GM12878 (cell line): ENCODE measurements around the gene SVBP. TPM values are rescaled to one million over a fixed set of nuclear protein-coding genes. Genes with fewer than 3 reads are reported as not detected.
A peak's percentile ranks its signal among the peaks of the same experiment; 100 is the strongest.

Experiments used
- ATAC-seq: fragments of 200-7000 bp; cut with Tn5 transposase; 3 replicates; pipeline ENCODE4 v1.9.1; 2020; ENCODE audit warnings: mild to moderate bottlenecking, moderate library complexity
- Bru-seq: library from RNA; stranded (reverse); fragments of 400-500 nt; gene quantifications from one replicate; lab custom pipeline; 2021; lab: Mats Ljungman, UMichigan
- BruChase-seq, 2 experiments: library from RNA; stranded (reverse); fragments of 400-500 nt; gene quantifications; one replicate each; lab custom pipeline; 2021; lab: Mats Ljungman, UMichigan
- BruUV-seq: library from RNA; stranded (reverse); fragments of 400-500 nt; replicated peaks from 2 replicates; lab custom pipeline; 2021; lab: Mats Ljungman, UMichigan
- CTCF ChIA-PET: fragments of 300-600 bp; sonication (Branson Sonifier 250); formaldehyde crosslinking; extraction: SDS; loops from one replicate; lab custom pipeline; 2021; ENCODE audit warnings: inconsistent platforms; lab: Yijun Ruan, JAX
- POLR2A ChIA-PET: fragments of 350-600 bp; formaldehyde crosslinking; extraction: SDS; loops from one replicate; lab custom pipeline; 2021; ENCODE audit warnings: inconsistent platforms; lab: Charles Lee
- RAD21 ChIA-PET: fragments of 300-600 bp; sonication (Branson Sonifier 250); formaldehyde crosslinking; loops from one replicate; lab custom pipeline; 2023; ENCODE audit warnings: antibody characterized with exemption; ENCODE audit not compliant: unreplicated experiment; lab: Charles Lee
- SMC1A ChIA-PET: fragments of 300-600 bp; sonication (Branson Sonifier 250); formaldehyde crosslinking; loops from one replicate; lab custom pipeline; 2023; ENCODE audit not compliant: unreplicated experiment, uncharacterized antibody; lab: Charles Lee
- DNase-seq: peaks from one replicate; pipeline ENCODE4 v3.0.0-alpha.2; 2011; ENCODE audit warnings: low read depth, low spot score
- FAIRE-seq: peaks from 3 replicates; lab custom pipeline; 2011; peaks lifted over from hg19 to GRCh38; lab: Jason Lieb, UNC
- H2AFZ ChIP-seq: 2 replicates; pipeline ENCODE4 v1.6.0; 2011; ENCODE audit warnings: low read depth, low read length, control low read depth; ENCODE audit not compliant: control insufficient read depth
- H3K27ac ChIP-seq: 2 replicates; pipeline ENCODE4 v1.5.1; 2011; ENCODE audit warnings: control low read depth; ENCODE audit not compliant: control insufficient read depth, insufficient read depth
- H3K27me3 ChIP-seq, 2 experiments: replicated peaks in 1 of 2; 2 replicates each; pipeline versions ENCODE4 v1.6.0 to v1.6.1; 2011; ENCODE audit warnings: low read length in 1 of 2; ENCODE audit not compliant: control insufficient read depth in 2 of 2, insufficient read depth in 2 of 2
- H3K36me3 ChIP-seq, 2 experiments: 2 replicates each; pipeline ENCODE4 v1.5.1; 2011; ENCODE audit warnings: low read length in 1 of 2; ENCODE audit not compliant: control insufficient read depth in 2 of 2, insufficient read depth in 2 of 2
- H3K4me1 ChIP-seq: 2 replicates; pipeline ENCODE4 v1.6.1; 2011; ENCODE audit warnings: mild to moderate bottlenecking, low read length, moderate library complexity, mixed read lengths; ENCODE audit not compliant: control insufficient read depth, insufficient read depth
- H3K4me2 ChIP-seq: 2 replicates; pipeline ENCODE4 v1.6.0; 2011; ENCODE audit warnings: control low read depth; ENCODE audit not compliant: control insufficient read depth, insufficient read depth
- H3K4me3 ChIP-seq: fragments of 200-600 bp; sonication (generic); 2 replicates; pipeline ENCODE4 v1.5.1; 2016
- H3K79me2 ChIP-seq: 2 replicates; pipeline ENCODE4 v1.6.0; 2011; ENCODE audit warnings: low read length; ENCODE audit not compliant: control insufficient read depth, insufficient read depth
- H3K9ac ChIP-seq: 2 replicates; pipeline ENCODE4 v1.8.0; 2011; ENCODE audit warnings: low read length, control low read depth, mixed read lengths; ENCODE audit not compliant: control insufficient read depth, insufficient read depth
- H3K9me3 ChIP-seq: replicated peaks from 3 replicates; pipeline ENCODE4 v1.5.1; 2011; ENCODE audit warnings: mild to moderate bottlenecking, low read length; ENCODE audit not compliant: control insufficient read depth, insufficient read depth
- H4K20me1 ChIP-seq: 2 replicates; pipeline ENCODE4 v1.6.0; 2011; ENCODE audit not compliant: control insufficient read depth, insufficient read depth
- ASH2L ChIP-seq: fragments of 300-600, 200-600 bp; sonication (generic); IDR thresholded peaks from 2 replicates; pipeline ENCODE4 v1.6.1; 2017; ENCODE audit warnings: low read depth, mild to moderate bottlenecking, borderline replicate concordance
- CREB1 ChIP-seq: IDR thresholded peaks from 2 replicates; pipeline ENCODE4 v1.6.1; 2012; ENCODE audit warnings: low read depth, mild to moderate bottlenecking, inconsistent platforms
- E2F4 ChIP-seq: IDR thresholded peaks from 2 replicates; pipeline ENCODE4 v1.6.1; 2012; ENCODE audit warnings: low read depth, low read length, improper control_type of control experiment
- FOXK2 ChIP-seq: fragments of 450-650 bp; IDR thresholded peaks from 2 replicates; pipeline ENCODE4 v1.6.1; 2017; ENCODE audit warnings: mild to moderate bottlenecking, moderate library complexity
- FOXM1 ChIP-seq: IDR thresholded peaks from 2 replicates; pipeline ENCODE4 v1.6.1; 2012; ENCODE audit warnings: low read depth, mild to moderate bottlenecking, inconsistent platforms, low read length, moderate library complexity
- HCFC1 ChIP-seq: fragments of 150-350 bp; IDR thresholded peaks from 2 replicates; pipeline ENCODE4 v1.6.1; 2014; ENCODE audit warnings: low read length
- IRF3 ChIP-seq: fragments of 450-650 bp; IDR thresholded peaks from 2 replicates; pipeline ENCODE4 v1.6.1; 2014; ENCODE audit warnings: mild to moderate bottlenecking
- KDM1A ChIP-seq: fragments of 200-600 bp; sonication (generic); IDR thresholded peaks from 2 replicates; pipeline ENCODE4 v1.6.1; 2016; ENCODE audit warnings: borderline replicate concordance
- MYB ChIP-seq: fragments of 150-350 bp; IDR thresholded peaks from 2 replicates; pipeline ENCODE4 v1.6.1; 2014; ENCODE audit warnings: mild to moderate bottlenecking, low read depth, low read length, borderline replicate concordance
- MYC ChIP-seq: IDR thresholded peaks from 2 replicates; pipeline ENCODE4 v1.6.1; 2011; ENCODE audit warnings: mild to moderate bottlenecking, low read length, moderate library complexity, inconsistent platforms; ENCODE audit not compliant: insufficient read depth, insufficient replicate concordance, insufficient read length, severe bottlenecking
- NFIC ChIP-seq: IDR thresholded peaks from 2 replicates; pipeline ENCODE4 v1.6.1; 2012; ENCODE audit warnings: low read depth, mild to moderate bottlenecking, inconsistent platforms, low read length, moderate library complexity
- NR2C2 ChIP-seq: IDR thresholded peaks from 2 replicates; pipeline ENCODE4 v1.6.1; 2011; ENCODE audit warnings: borderline replicate concordance, low read depth; ENCODE audit not compliant: control insufficient read depth, insufficient read length
- RAD21 ChIP-seq: IDR thresholded peaks from 2 replicates; pipeline ENCODE4 v1.6.1; 2011; ENCODE audit warnings: mild to moderate bottlenecking, low read depth, low read length, moderate library complexity; ENCODE audit not compliant: insufficient read depth
- TCF7 ChIP-seq: IDR thresholded peaks from 2 replicates; pipeline ENCODE4 v1.6.1; 2014; ENCODE audit warnings: antibody characterized with exemption, borderline replicate concordance
- YBX1 ChIP-seq: fragments of 450-650 bp; IDR thresholded peaks from 2 replicates; pipeline ENCODE4 v1.6.1; 2016; ENCODE audit warnings: antibody characterized with exemption
- WGBS: methylation state at CpG from one replicate; pipeline ENCODE4 v1.1.6; 2016; ENCODE audit warnings: low lambda C conversion rate; ENCODE audit not compliant: insufficient replicate concordance, insufficient coverage; ENCODE audit errors: missing lambda C conversion rate; 5-methylcytosine and 5-hydroxymethylcytosine counted together
- in situ Hi-C: fragments of 300-500 bp; cut with MboI; formaldehyde crosslinking; loops from 9 replicates; pipeline ENCODE4 v1.14.3; 2018; ENCODE audit warnings: mixed read lengths
- intact Hi-C: fragments of 100-400 bp; cut with micrococcal nuclease; formaldehyde crosslinking; loops from one replicate; pipeline ENCODE4 v1.14.2; 2022; ENCODE audit not compliant: unreplicated experiment
- long read RNA-seq, 2 experiments: library from polyadenylated mRNA; unstranded; transcript quantifications; one replicate each; pipeline ENCODE4 v2.0.0, GENCODE V29; 2019 to 2020
- polyA minus RNA-seq, 3 experiments: library from RNA; depleted of rRNA, polyadenylated mRNA; stranded (reverse); fragments of >200 nt; gene quantifications; 2 replicates each; pipeline ENCODE4 v1.2.3, GENCODE V29; 2011
- polyA plus RNA-seq, 11 experiments: library from polyadenylated mRNA; depleted of rRNA in 4 of 11; unstranded in 6 of 11; stranded (reverse) in 5 of 11; fragments of >200 nt; fragmentation: Nextera tagmentation in 4 of 11; fragmentation: Illumina TruSeq in 1 of 11; extraction: Ambion mirVana in 4 of 11; extraction: Trizol in 1 of 11; gene quantifications; 1 replicate in 1 of 11; 2 replicates in 10 of 11; pipeline versions ENCODE4 v1.2.1 to v1.2.3, GENCODE V29; 2011 to 2016; ENCODE audit warnings: inconsistent platforms in 2 of 11, missing spikeins in 2 of 11, low read depth in 1 of 11
- total RNA-seq, 4 experiments: library from RNA; depleted of rRNA in 3 of 4; stranded (reverse); fragments of >200 nt in 3 of 4; fragmentation: Illumina TruSeq in 1 of 4; extraction: Trizol in 1 of 4; gene quantifications; 2 replicates each; pipeline versions ENCODE4 v1.2.1 to v1.2.3, GENCODE V29; 2013 to 2021

Gene SVBP, protein sequence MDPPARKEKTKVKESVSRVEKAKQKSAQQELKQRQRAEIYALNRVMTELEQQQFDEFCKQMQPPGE
- total RNA-seq (2013; cell fraction: nucleolus; rRNA removed) = 1.9 and 4.2 TPM in 2 replicates
- total RNA-seq (2014; rRNA removed) (12.6 and 21.3 TPM in 2 replicates), total RNA-seq (2014; rRNA removed; fragmentation: Illumina TruSeq; extraction: Trizol) (18.7 and 19.8 TPM in 2 replicates), total RNA-seq (2021) (16.2 and 16.4 TPM in 2 replicates), polyA plus RNA-seq (2011; rRNA removed) (19.6 and 29.3 TPM in 2 replicates), polyA plus RNA-seq (2014; fragmentation: Illumina TruSeq; extraction: Trizol) (19.9 and 22.2 TPM in 2 replicates), polyA plus RNA-seq (2014; fragmentation: Nextera tagmentation; extraction: Ambion mirVana) (10 to 100 TPM; 19.8 to 29.5 TPM), polyA plus RNA-seq (2014; rRNA removed) (14.7 and 18.7 TPM in 2 replicates), polyA plus RNA-seq (2016; fragmentation: Nextera tagmentation; extraction: Ambion mirVana) (10 to 100 TPM; 26.8 to 27.8 TPM), polyA minus RNA-seq (2011; rRNA and poly(A)+ RNA removed) (3.6 and 4.6 TPM in 2 replicates), Bru-seq, nascent RNA (percentile 64 among the genes with signal in this experiment), BruChase-seq, experiment 1, labeled RNA remaining after a 6-hour chase (percentile 55 among the genes with signal in this experiment), BruChase-seq, experiment 2, labeled RNA remaining after a 2-hour chase (percentile 51 among the genes with signal in this experiment)
- 20.0 TPM for polyA plus RNA-seq (2011; ENCODE audit: low read depth)
- polyA plus RNA-seq (2011; cell fraction: cytosol; rRNA removed) = 8.3 and 11.9 TPM in 2 replicates
- 4.4 and 4.7 TPM in 2 replicates for polyA plus RNA-seq (2011; cell fraction: nucleus; rRNA removed)
- polyA plus RNA-seq (2012) = 19.8 and 23.2 TPM in 2 replicates
- polyA minus RNA-seq (2011; cell fraction: cytosol; rRNA and poly(A)+ RNA removed) = 1.5 and 3.2 TPM in 2 replicates
- polyA minus RNA-seq (2011; cell fraction: nucleus; rRNA and poly(A)+ RNA removed) = 1.2 and 2.1 TPM in 2 replicates
- long read RNA-seq, experiment 1, transcript SVBP-201 (3 exons, 658 nt) = major isoform, 5 of 7 reads
- long read RNA-seq, experiment 1, partial matches to known transcripts = 1 of 7 reads
- long read RNA-seq, experiment 1, other reads (novel, unspliced or antisense) = 0 of 7 reads
- long read RNA-seq, experiment 2, transcript SVBP-201 (3 exons, 658 nt) = major isoform, 18 of 30 reads
- long read RNA-seq, experiment 2, partial matches to known transcripts = 8 of 30 reads
- long read RNA-seq, experiment 2, other reads (novel, unspliced or antisense) = 4 of 30 reads

DNA sequence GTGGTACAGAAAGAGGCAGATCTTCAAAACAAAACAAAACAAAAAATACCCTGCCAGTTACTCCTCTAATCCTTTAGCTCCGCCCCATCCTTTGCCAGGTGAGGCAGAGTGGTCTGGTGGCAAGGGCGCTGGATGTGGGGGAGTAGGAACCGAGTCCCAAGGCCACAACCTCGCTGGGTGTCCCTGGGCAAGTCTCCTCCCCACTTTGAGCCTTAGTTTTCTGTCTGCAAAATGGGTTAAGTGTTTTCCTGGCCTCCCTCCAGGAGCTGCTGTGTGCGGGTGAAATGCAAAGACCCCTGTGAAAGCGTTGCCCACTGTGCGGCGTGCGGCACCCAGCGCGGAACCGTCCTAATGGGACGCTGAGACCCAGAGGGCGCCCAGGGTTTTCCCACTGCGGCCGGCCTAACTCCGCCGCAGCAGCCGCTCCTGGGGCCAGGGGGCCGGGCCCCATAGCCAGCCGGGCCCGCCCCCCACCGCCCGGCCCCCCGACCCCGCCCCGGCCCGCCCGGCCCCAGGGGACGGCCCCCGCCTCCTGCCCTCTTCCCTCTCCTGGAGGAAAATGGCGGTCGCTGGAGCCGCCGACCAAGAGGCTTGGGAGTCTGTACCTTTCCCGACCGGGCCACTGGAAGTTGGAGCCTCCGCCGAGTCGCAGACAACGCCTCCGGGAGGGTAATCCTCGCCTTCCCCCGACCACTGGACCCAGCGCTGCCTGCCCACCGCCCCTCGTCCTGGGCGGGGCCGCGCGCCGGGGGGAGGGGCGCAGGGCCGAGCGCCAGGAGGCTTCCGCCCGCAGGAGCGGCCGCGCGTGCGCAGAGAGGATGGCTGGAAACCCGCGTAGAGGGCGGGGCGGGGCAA, at the start of gene SVBP, which contains the start of gene ERMAP:
Gene SVBP, minus strand, starts transcription at position 813 of the 855 bp plus-strand sequence. CDS start 853 bp downstream, outside the sequence.
Gene ERMAP, plus strand, starts transcription at position 538 of the 855 bp plus-strand sequence. CDS start 13,327 bp downstream, outside the sequence.
- BruUV-seq = no TSS peak
- H3K27me3 ChIP-seq = no peaks in the 10 kb centered on the region
- no peaks in the 10 kb centered on the region for H3K36me3 ChIP-seq
- ATAC-seq (peak; percentile 95), DNase-seq (peak; percentile 43), FAIRE-seq (no peak)
- H3K9ac ChIP-seq = peak within 1 kb of the TSS; percentile 80
- no peaks in the 10 kb centered on the region for H3K9me3 ChIP-seq
- in situ Hi-C loops (no loop called here), intact Hi-C loops (loop anchor here (2.0 kb wide), 1 partner anchor 50 kb away; the partner anchor contains the start of genes C1orf50 and P3H1)
- ChIA-PET POLR2A (interaction anchor here (0.5 to 2.9 kb wide), 10 partner anchors 8 to 136 kb away, joined by 3 to 19 read pairs (median 4); partner anchors contain the start of genes C1orf50, P3H1, YBX1 and ZNF691), CTCF (interaction anchor here (0.7 to 2.9 kb wide), 15 partner anchors 9 to 335 kb away, joined by 3 to 16 read pairs (median 4); partner anchors contain the start of genes C1orf50, P3H1 and ZNF691), RAD21 (interaction anchor here (0.7 to 2.9 kb wide), 11 partner anchors 9 to 256 kb away, joined by 3 to 20 read pairs (median 5); partner anchors contain the start of genes C1orf50, P3H1 and ZNF691), SMC1A (interaction anchor here (0.7 to 3.0 kb wide), 12 partner anchors 8 to 1159 kb away, joined by 3 to 27 read pairs (median 4); partner anchors contain the start of genes C1orf50 and ZNF691)
- H3K79me2 ChIP-seq = peaks cover 2% of the 10 kb centered on the region; the same call in 1 of the 2 replicates
- H4K20me1 ChIP-seq = no peaks in the 10 kb centered on the region
- WGBS = 1% methylated on average over 31 of the region's 66 CpGs
- peak within 1 kb of the TSS; percentile 87 for H3K27ac ChIP-seq
- peaks cover 4% of the 10 kb centered on the region; the same call in 1 of the 2 replicates for H3K4me1 ChIP-seq
- peak within 1 kb of the TSS; percentile 99 for H2AFZ ChIP-seq
- peak within 1 kb of the TSS; percentile 84 for H3K4me3 ChIP-seq
- peak within 1 kb of the TSS; percentile 95 for H3K4me2 ChIP-seq
- TF ChIP-seq ASH2L = no peak
- TF ChIP-seq HCFC1 = no peak; the same call in 1 of the 2 replicates
- TF ChIP-seq YBX1 = no peak
- TF ChIP-seq IRF3 = no peak
- TF ChIP-seq NFIC = no peak
- TF ChIP-seq E2F4 = no peak
- no peak for TF ChIP-seq TCF7
- TF ChIP-seq MYB = no peak
- TF ChIP-seq KDM1A = no peak
- no peak for TF ChIP-seq FOXM1
- no peak for TF ChIP-seq RAD21
- TF ChIP-seq CREB1 = no peak
- TF ChIP-seq NR2C2 = no peak
- TF ChIP-seq FOXK2 = no peak
- TF ChIP-seq MYC = no peak
